ENCODE data around the gene GNG12. TPM values are rescaled to one million over a fixed set of nuclear protein-coding genes. Genes with fewer than 3 reads are reported as not detected.

GNG12 gene
- total and polyA plus RNA-seq, 8 donors = 21.7 to 189 (median 59.6) TPM

DNA sequence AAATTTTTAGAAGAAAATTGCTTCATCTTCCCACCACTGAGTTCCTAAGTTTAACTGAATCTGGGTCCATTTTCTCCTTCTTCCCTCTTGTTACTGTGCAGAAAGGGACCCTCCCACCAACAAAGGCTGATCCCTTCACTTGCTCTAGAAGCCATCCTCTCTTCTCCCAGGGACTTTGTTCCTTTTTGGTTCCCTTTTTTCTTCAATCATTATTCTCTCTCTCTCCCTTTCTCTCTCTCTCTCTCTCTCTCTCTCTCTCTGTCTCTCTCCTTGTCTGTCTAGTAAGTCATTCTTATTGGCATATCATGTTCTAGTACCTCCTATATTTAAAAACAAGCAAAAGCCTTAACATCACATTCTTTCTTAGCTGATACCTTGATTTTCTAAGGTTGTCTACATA, 180.0 kb downstream of the GNG12 start:
- Histone ChIP-seq H3K27me3 (no peaks in the 10 kb centered on the region), H3K36me3 (no peaks in the 10 kb centered on the region), H3K4me3 (no peak overlapping the region), H3K27ac (peak overlapping the region in 1 of 5 donors; percentile 25), H3K9me3 (no peaks in the 10 kb centered on the region), H3K4me1 (no peaks in the 10 kb centered on the region)
- TF ChIP-seq, protein P1, sequence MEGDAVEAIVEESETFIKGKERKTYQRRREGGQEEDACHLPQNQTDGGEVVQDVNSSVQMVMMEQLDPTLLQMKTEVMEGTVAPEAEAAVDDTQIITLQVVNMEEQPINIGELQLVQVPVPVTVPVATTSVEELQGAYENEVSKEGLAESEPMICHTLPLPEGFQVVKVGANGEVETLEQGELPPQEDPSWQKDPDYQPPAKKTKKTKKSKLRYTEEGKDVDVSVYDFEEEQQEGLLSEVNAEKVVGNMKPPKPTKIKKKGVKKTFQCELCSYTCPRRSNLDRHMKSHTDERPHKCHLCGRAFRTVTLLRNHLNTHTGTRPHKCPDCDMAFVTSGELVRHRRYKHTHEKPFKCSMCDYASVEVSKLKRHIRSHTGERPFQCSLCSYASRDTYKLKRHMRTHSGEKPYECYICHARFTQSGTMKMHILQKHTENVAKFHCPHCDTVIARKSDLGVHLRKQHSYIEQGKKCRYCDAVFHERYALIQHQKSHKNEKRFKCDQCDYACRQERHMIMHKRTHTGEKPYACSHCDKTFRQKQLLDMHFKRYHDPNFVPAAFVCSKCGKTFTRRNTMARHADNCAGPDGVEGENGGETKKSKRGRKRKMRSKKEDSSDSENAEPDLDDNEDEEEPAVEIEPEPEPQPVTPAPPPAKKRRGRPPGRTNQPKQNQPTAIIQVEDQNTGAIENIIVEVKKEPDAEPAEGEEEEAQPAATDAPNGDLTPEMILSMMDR (IDR thresholded peaks at IDR 0.05) = no peak
- TF ChIP-seq POLR2AphosphoS5 (IDR thresholded peaks at IDR 0.05) (no peak), EP300 (IDR thresholded peaks at IDR 0.05) (no peak), POLR2A (IDR thresholded peaks at IDR 0.05) (no peak)
- no peak for DNase-seq
- intact Hi-C loops (cut with DNase I; ENCODE audit: low total_unique reads) = no loop called here

DNA sequence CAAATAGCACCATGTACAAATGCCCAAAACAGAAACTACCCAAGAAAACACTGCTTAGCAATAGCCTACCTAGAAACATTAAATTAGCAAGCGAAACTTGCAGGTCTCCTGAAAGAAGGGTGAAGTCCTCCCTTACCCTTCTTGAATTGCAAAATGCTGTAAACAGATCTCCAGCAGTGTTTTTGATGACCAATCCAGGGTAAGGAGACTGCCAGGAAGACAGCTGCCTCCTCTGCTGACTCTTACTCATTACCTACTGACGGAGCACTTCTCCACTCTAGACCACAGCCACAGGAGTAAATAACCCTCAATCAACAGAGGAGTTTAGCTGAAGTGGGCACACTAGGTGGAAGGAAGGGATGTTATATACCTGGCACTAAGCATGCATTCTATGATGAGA, 180.5 kb downstream of the GNG12 start:
- H3K36me3 ChIP-seq = no peaks in the 10 kb centered on the region
- H3K27me3 ChIP-seq = no peaks in the 10 kb centered on the region
- WGBS, 5 donors = 70 to 81% (median 75%) methylated on average over 2 of the region's 2 CpGs
- TF ChIP-seq, protein P1 (IDR thresholded peaks at IDR 0.05) = no peak
- TF ChIP-seq EP300 (IDR thresholded peaks at IDR 0.05) (no peak), POLR2A (IDR thresholded peaks at IDR 0.05) (no peak), POLR2AphosphoS5 (IDR thresholded peaks at IDR 0.05) (peak in 1 of 3 donors; percentile 57)
- DNase-seq = no peak
- H3K4me3 ChIP-seq = no peak overlapping the region
- intact Hi-C loops (cut with DNase I; ENCODE audit: low total_unique reads) = no loop called here
- H3K9me3 ChIP-seq = no peaks in the 10 kb centered on the region
- H3K4me1 ChIP-seq = no peaks in the 10 kb centered on the region
- peak overlapping the region in 1 of 5 donors; percentile 25 for H3K27ac ChIP-seq

Small RNA genes within 50 kb of the gene (small RNA-seq; reads per million reads assigned to genes)
- gene RN7SL392P (0 reads per million in 4 donors), gene RNU7-80P (0 reads per million in 4 donors)

Other genes with a start within 250 kb of the GNG12 start
- 10 to 100 TPM in 4 of 5 donors, 1 to 10 TPM in 1; 4.7 to 63.8 (median 37.5) TPM for gene GADD45A, start 148.3 kb downstream of the GNG12 start, total RNA-seq
- gene GADD45A, start 148.3 kb downstream of the GNG12 start, polyA plus RNA-seq = 10 to 100 TPM; 31.6 to 84.8 (median 39.4) TPM
- gene DIRAS3, start 217.2 kb upstream of the GNG12 start, total RNA-seq = 1 to 10 TPM in 3 of 5 donors, not detected in 2; 2.5 to 7.6 (median 5.9) TPM
- 1 to 10 TPM; 3.1 to 6.2 (median 5.2) TPM for gene DIRAS3, start 217.2 kb upstream of the GNG12 start, polyA plus RNA-seq

Measured in stomach (tissue), 9 donors.